GM12865 (cell line): ENCODE measurements around the gene PPFIBP1.
"Not testable (repeated sequence)": the region's sequence is repeated elsewhere in the genome, so short reads cannot be mapped to it uniquely, and the experiment has no call there.

ENCODE experiments used
- DNase-seq: peaks from one replicate; pipeline ENCODE4 v3.0.0; 2010; ENCODE audit warnings: low read depth
- H3K4me3 ChIP-seq: 2 replicates; pipeline ENCODE4 v1.5.1; 2011; ENCODE audit warnings: mild to moderate bottlenecking, low read depth, low read length, control low read depth
- CTCF ChIP-seq: IDR thresholded peaks from 2 replicates; pipeline ENCODE4 v1.5.1; 2011; ENCODE audit warnings: low read length, control low read depth, low read depth, inconsistent platforms; ENCODE audit not compliant: insufficient read depth; ENCODE audit errors: missing control alignments

Gene PPFIBP1

GRCh38 chr12:27631813-27632491 lies 107.9 kb downstream of the PPFIBP1 start:
- TF ChIP-seq CTCF, result no peak
- H3K4me3 ChIP-seq, result no peak overlapping the region
- DNase-seq, result no peak

- DNase-seq, result peak; percentile 28
- no peak overlapping the region for H3K4me3 ChIP-seq
These were observed 111.5 kb downstream of the PPFIBP1 start for GRCh38 chr12:27635349-27635972.

GRCh38 chr12:27636569-27636968 lies 112.6 kb downstream of the PPFIBP1 start:
- not testable (repeated sequence) for DNase-seq, H3K4me3 ChIP-seq

More at GRCh38 chr12:27635349-27635972, 111.5 kb downstream of the PPFIBP1 start:
- TF ChIP-seq CTCF, result peak; percentile 36

GRCh38 chr12:27637524-27637923 lies 113.5 kb downstream of the PPFIBP1 start:
- no peak overlapping the region for H3K4me3 ChIP-seq
- TF ChIP-seq CTCF, result no peak
- DNase-seq, result no peak

GRCh38 chr12:27639265-27639664 lies 115.3 kb downstream of the PPFIBP1 start:
- no peak for DNase-seq
- no peak overlapping the region for H3K4me3 ChIP-seq
- TF ChIP-seq CTCF, result no peak

DNA sequence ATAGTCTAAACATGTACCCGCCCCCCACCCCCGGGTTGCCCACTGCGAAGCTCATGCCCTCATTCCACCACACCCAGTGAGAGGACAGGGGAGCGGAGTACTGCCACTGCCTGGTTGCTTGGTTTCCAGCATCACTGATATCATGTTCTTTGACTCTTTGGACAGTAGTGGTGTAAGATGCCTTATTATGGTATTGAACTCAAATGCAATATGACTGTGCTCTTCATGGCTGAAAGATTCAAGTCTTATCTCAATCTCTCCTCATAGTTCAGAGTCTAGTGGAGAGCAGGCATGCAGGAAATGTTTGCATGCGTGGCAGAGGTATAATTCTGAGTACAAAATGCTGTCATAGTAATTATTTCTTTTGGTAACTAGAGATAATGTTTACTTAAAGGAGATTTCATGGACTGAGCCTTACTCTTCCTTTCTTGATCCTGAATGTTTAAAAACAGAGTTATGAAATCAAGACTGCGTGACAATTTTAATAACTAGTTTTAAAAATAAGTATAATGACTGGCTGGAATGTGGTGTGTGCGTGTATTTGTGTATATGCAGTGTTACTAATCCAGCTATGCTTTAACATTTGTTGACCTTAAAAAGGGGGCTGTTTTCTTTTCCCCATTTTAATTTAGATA lies 116.7 kb downstream of the PPFIBP1 start:
- DNase-seq, H3K4me3 ChIP-seq: not testable (repeated sequence)

DNA sequence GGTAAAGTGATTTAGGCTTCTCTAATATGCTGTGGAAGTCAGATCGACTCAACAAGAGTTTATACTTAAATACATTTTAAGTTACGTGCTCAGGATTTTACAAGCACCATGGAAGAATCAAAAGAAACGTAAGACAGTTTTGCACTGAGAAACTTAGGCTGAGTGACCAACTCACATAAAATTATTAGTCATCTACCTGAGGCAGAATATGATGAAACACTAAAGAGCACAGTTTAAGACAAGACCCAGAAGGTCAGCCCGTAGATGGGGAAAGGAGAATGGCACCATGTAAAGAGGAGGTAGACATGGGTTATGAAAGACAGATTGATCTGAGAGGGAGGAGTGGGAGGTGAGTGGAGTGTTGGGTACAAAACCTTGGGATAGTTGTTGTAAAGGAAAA lies 118.4 kb downstream of the PPFIBP1 start:
- H3K4me3 ChIP-seq, DNase-seq: not testable (repeated sequence)

DNA sequence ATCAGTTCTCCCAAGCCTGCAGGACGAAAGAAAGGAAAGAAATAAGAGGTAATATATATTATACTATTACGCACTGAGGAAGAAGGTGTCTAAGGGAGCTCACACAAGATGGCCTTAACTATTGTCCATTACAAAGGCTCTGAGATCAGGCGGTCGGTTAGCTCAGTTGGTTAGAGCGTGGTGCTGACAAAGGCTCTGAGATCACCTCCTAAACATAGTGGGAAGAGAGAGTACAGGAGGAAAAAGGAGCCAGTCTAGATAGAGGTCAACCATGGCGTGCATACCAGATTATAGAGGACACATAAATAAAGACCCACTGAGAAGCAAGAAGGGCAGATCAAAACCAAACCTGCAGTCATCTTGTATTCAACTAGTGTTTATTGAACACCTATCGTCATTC lies 118.9 kb downstream of the PPFIBP1 start:
- DNase-seq, H3K4me3 ChIP-seq: not testable (repeated sequence)
